22Rv1 (cell line): Measurements from ENCODE around the gene FCHO2.

Experiments
- H3K27ac ChIP-seq: fragments of 450-650 bp; 2 replicates; pipeline ENCODE4 v1.5.1; 2017
- CTCF ChIP-seq: fragments of 450-650 bp; IDR thresholded peaks from 2 replicates; pipeline ENCODE4 v1.5.1; 2017; ENCODE audit warnings: mild to moderate bottlenecking
- ZFX ChIP-seq: fragments of 450-650 bp; IDR thresholded peaks from 2 replicates; pipeline ENCODE4 v1.6.1; 2017; ENCODE audit warnings: antibody characterized with exemption, borderline replicate concordance

FCHO2 gene

GRCh38 chr5:72947498-72947897 is 8.3 kb upstream of the FCHO2 start:
- TF ChIP-seq ZFX (no peak), CTCF (no peak)
- no peak overlapping the region for H3K27ac ChIP-seq

GRCh38 chr5:72949481-72949880 is 6.4 kb upstream of the FCHO2 start:
- TF ChIP-seq CTCF: no peak
- no peak for TF ChIP-seq ZFX

GRCh38 chr5:72951671-72952468 is 4.0 kb upstream of the FCHO2 start:
- no peak overlapping the region for H3K27ac ChIP-seq
- TF ChIP-seq CTCF (no peak), ZFX (no peak)

More at GRCh38 chr5:72949481-72949880, 6.4 kb upstream of the FCHO2 start:
- no peak overlapping the region for H3K27ac ChIP-seq

GRCh38 chr5:72954389-72954788 is 1.5 kb upstream of the FCHO2 start:
- no peak for TF ChIP-seq CTCF
- no peak for TF ChIP-seq ZFX
- H3K27ac ChIP-seq: no peak overlapping the region

GRCh38 chr5:72955143-72955767 is 586 bp upstream of the FCHO2 start:
- no peak for TF ChIP-seq CTCF
- TF ChIP-seq ZFX: no peak
- peak overlapping the region; percentile 83 for H3K27ac ChIP-seq

GRCh38 chr5:72956324-72957140 is 691 bp downstream of the FCHO2 start:
- H3K27ac ChIP-seq: peak overlapping the region; percentile 83
- no peak for TF ChIP-seq CTCF
